PFSK-1 (cell line): Measurements from ENCODE around the gene SYNDIG1.

Experiments
- FOXP2 ChIP-seq: optimal IDR thresholded peaks from 2 replicates; pipeline ENCODE3; 2011; ENCODE audit warnings: borderline replicate concordance, control low read depth, inconsistent platforms; ENCODE audit not compliant: insufficient read depth; ENCODE audit errors: extremely low read length, extremely low read depth
- POLR2AphosphoS5 ChIP-seq: IDR thresholded peaks from 2 replicates; pipeline ENCODE4 v1.6.1; 2012; ENCODE audit warnings: low read depth, mild to moderate bottlenecking, control low read depth, low read length, moderate library complexity
- REST ChIP-seq, 2 experiments: IDR thresholded peaks; 2 replicates each; pipeline versions ENCODE4 v1.6.1 to v1.8.0; 2011 to 2012; ENCODE audit warnings: low read depth in 2 of 2, low read length in 2 of 2, control low read depth in 1 of 2, inconsistent platforms in 1 of 2, mild to moderate bottlenecking in 1 of 2, moderate library complexity in 1 of 2; ENCODE audit not compliant: insufficient read depth in 1 of 2
- SIN3A ChIP-seq: IDR thresholded peaks from 2 replicates; pipeline ENCODE4 v1.6.1; 2012; ENCODE audit warnings: mild to moderate bottlenecking, low read length, moderate library complexity, borderline replicate concordance; ENCODE audit not compliant: insufficient read depth
- TAF1 ChIP-seq: IDR thresholded peaks from 2 replicates; pipeline ENCODE4 v1.6.1; 2012; ENCODE audit warnings: low read length, control low read depth, borderline replicate concordance; ENCODE audit not compliant: insufficient read depth

SYNDIG1 gene

GRCh38 chr20:24679448-24680047 lies 210.1 kb downstream of the SYNDIG1 start:
- TF ChIP-seq FOXP2 (no peak), SIN3A (no peak), REST (IDR thresholded peaks at IDR 0.05; ENCODE audit: insufficient read depth in 1 of 2, low read depth in 2 of 2, low read length in 2 of 2) (no peak), POLR2AphosphoS5 (no peak)

GRCh38 chr20:24681634-24682495 lies 212.4 kb downstream of the SYNDIG1 start:
- no peak for TF ChIP-seq TAF1
- TF ChIP-seq REST (IDR thresholded peaks at IDR 0.05; ENCODE audit: insufficient read depth in 1 of 2, low read depth in 2 of 2, low read length in 2 of 2): no peak
- no peak for TF ChIP-seq SIN3A
- no peak for TF ChIP-seq FOXP2
- no peak for TF ChIP-seq POLR2AphosphoS5

- TF ChIP-seq FOXP2 (no peak), TAF1 (no peak), SIN3A (no peak), POLR2AphosphoS5 (no peak), REST (IDR thresholded peaks at IDR 0.05; ENCODE audit: insufficient read depth in 1 of 2, low read depth in 2 of 2, low read length in 2 of 2) (no peak)
Observed at GRCh38 chr20:24682496-24682985, 213.1 kb downstream of the SYNDIG1 start.

- TF ChIP-seq REST (IDR thresholded peaks at IDR 0.05; ENCODE audit: insufficient read depth in 1 of 2, low read depth in 2 of 2, low read length in 2 of 2) (no peak), POLR2AphosphoS5 (no peak), TAF1 (no peak), SIN3A (no peak), FOXP2 (no peak)
Observed at GRCh38 chr20:24683676-24684075, 214.2 kb downstream of the SYNDIG1 start.
